ENCODE measurements around the gene DYSF.

- TF ChIP-seq CTCF (IDR thresholded peaks at IDR 0.05) (no peak), POLR2A (IDR thresholded peaks at IDR 0.05) (no peak)
These were observed 26.6 kb upstream of the DYSF start for GRCh38 chr2:71426721-71427120.

Measured in esophagus squamous epithelium (tissue), 4 donors.